Measurements from ENCODE around the gene GALNT5. TPM values are rescaled to one million over a fixed set of nuclear protein-coding genes. Genes with fewer than 3 reads are reported as not detected.
"Not testable (repeated sequence)": the region's sequence is repeated elsewhere in the genome, so short reads cannot be mapped to it uniquely, and the experiment has no call there.

Gene GALNT5
- polyA plus RNA-seq, 1 donor, result 1.9 TPM

GRCh38 chr2:157251932-157252331, 5.6 kb upstream of the GALNT5 start:
- DNase-seq (ENCODE audit: low read depth), result no peak

GRCh38 chr2:157252529-157252928, 5.0 kb upstream of the GALNT5 start:
- DNase-seq (ENCODE audit: low read depth), result no peak

- no peak for DNase-seq (ENCODE audit: low read depth)
These were observed 3.5 kb upstream of the GALNT5 start for GRCh38 chr2:157254041-157254440.

GRCh38 chr2:157255746-157256145, 1.8 kb upstream of the GALNT5 start:
- no peak for DNase-seq (ENCODE audit: low read depth)

GRCh38 chr2:157256626-157257025, 879 bp upstream of the GALNT5 start:
- DNase-seq (ENCODE audit: low read depth), result no peak

- DNase-seq (ENCODE audit: low read depth), result no peak
These were observed 1.2 kb downstream of the GALNT5 start for GRCh38 chr2:157258520-157259326.

- no peak for DNase-seq (ENCODE audit: low read depth)
These were observed 1.9 kb downstream of the GALNT5 start for GRCh38 chr2:157259386-157259785.

- no peak for DNase-seq (ENCODE audit: low read depth)
These were observed 2.5 kb downstream of the GALNT5 start for GRCh38 chr2:157259960-157260359.

GRCh38 chr2:157260533-157261198, 3.2 kb downstream of the GALNT5 start:
- no peak for DNase-seq (ENCODE audit: low read depth)

- no peak for DNase-seq (ENCODE audit: low read depth)
These were observed 3.8 kb downstream of the GALNT5 start for GRCh38 chr2:157261199-157261782.

GRCh38 chr2:157262248-157262647, 4.7 kb downstream of the GALNT5 start:
- DNase-seq (ENCODE audit: low read depth), result no peak

- DNase-seq (ENCODE audit: low read depth), result no peak
These were observed 6.6 kb downstream of the GALNT5 start for GRCh38 chr2:157264099-157264498.

- DNase-seq (ENCODE audit: low read depth), result no peak
These were observed 8.3 kb downstream of the GALNT5 start for GRCh38 chr2:157265825-157266224.

- DNase-seq (ENCODE audit: low read depth), result no peak
These were observed 10.0 kb downstream of the GALNT5 start for GRCh38 chr2:157267476-157267875.

GRCh38 chr2:157269060-157269459, 11.6 kb downstream of the GALNT5 start:
- no peak for DNase-seq (ENCODE audit: low read depth)

- no peak for DNase-seq (ENCODE audit: low read depth)
These were observed 12.4 kb downstream of the GALNT5 start for GRCh38 chr2:157269922-157270321.

GRCh38 chr2:157271590-157272203, 14.2 kb downstream of the GALNT5 start:
- DNase-seq (ENCODE audit: low read depth), result no peak

- DNase-seq (ENCODE audit: low read depth), result not testable (repeated sequence)
These were observed 21.8 kb downstream of the GALNT5 start for GRCh38 chr2:157279311-157279710.

- DNase-seq (ENCODE audit: low read depth), result no peak
These were observed 23.8 kb downstream of the GALNT5 start for GRCh38 chr2:157281316-157281715.

- DNase-seq (ENCODE audit: low read depth), result no peak
These were observed 26.0 kb downstream of the GALNT5 start for GRCh38 chr2:157283468-157283867.

- no peak for DNase-seq (ENCODE audit: low read depth)
These were observed 29.7 kb downstream of the GALNT5 start for GRCh38 chr2:157287160-157287559.

GRCh38 chr2:157290525-157290924, 33.0 kb downstream of the GALNT5 start:
- DNase-seq (ENCODE audit: low read depth), result no peak
